HG02571 (cell line): Measurements from ENCODE around the gene PSD2.
"Not testable (repeated sequence)": the region's sequence is repeated elsewhere in the genome, so short reads cannot be mapped to it uniquely, and the experiment has no call there.

ENCODE experiments used
- ATAC-seq: cut with Tn5 transposase; IDR thresholded peaks from one replicate; pipeline ENCODE4 v1.9.1; 2021; ENCODE audit warnings: mild to moderate bottlenecking, moderate library complexity; ENCODE audit not compliant: unreplicated experiment

Gene PSD2

DNA sequence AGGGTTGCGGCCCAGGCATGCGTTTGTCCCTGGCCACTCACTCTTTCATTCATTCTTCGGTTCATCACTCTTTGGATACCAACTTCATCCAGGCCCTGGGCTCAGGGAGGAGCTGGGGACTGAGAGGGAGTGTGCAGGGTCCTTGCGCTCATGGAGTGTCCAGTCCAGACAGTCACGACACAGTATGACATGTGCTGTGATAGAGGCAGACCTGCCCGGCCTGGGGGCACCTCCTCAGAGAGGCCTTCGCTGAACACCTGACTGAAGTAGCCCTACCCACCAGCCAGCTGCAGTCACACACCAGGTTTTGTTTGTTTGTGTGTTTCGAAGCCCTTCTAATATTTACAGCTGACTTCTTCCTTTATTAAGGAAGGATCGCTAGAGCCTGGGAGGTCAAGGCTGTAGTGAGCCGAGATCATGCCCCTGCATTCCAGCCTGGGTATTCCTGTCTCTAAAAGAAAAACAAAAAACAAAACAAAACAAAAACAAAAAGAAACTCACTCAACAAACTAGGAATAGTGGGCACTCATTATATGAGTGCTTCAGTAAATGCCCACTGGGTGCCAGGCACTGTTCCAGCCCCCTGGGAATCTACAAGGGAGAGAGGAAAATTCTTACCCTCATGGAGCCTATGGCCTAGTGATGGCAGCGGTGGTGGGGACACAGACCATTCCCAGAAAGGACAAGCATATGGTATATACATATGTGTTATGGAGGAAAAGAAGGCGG lies 6.3 kb upstream of the PSD2 start:
- ATAC-seq = no peak

DNA sequence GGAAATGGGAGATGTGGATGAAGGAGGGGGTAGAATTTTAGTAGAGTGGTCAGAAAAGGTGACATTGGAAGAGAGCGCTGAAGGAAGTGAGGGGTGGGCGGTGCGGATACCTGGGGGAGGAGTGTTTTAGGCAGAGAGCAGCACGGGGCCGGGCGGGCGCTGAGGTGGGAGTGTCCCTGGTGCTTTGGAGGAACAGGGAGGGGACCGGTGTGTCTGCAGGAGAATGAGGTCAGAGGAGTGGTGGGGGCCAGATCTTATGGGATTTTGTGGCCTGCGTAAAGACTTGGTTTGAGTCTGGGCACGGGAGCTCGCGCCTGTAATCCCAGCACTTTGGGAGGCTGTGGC lies 5.8 kb upstream of the PSD2 start:
- ATAC-seq = no peak

DNA sequence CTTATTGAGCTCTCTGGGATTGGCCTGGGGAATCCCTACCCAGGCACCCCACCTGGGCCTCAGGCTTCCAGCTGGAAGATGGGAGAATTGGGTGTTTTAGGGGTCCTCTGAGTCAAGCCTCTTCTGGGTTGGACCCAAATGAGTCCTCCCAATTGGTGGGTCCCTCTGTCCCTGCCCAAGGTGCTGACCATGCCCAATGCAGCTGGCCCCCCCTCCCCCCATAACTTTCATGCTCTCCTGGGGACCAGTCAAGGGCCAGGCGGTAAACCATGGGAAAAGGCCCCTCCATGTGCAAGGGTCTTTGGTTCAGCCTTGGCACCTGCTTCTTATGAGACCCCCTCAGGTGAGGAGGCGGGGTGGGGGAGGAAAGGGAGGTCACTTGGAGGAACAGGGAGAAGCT lies 3.4 kb upstream of the PSD2 start:
- ATAC-seq = no peak

- ATAC-seq = not testable (repeated sequence)
Observed at GRCh38 chr5:139792655-139793054, 3.0 kb upstream of the PSD2 start.

- ATAC-seq = no peak
Observed at GRCh38 chr5:139794067-139794846, 1.4 kb upstream of the PSD2 start.

DNA sequence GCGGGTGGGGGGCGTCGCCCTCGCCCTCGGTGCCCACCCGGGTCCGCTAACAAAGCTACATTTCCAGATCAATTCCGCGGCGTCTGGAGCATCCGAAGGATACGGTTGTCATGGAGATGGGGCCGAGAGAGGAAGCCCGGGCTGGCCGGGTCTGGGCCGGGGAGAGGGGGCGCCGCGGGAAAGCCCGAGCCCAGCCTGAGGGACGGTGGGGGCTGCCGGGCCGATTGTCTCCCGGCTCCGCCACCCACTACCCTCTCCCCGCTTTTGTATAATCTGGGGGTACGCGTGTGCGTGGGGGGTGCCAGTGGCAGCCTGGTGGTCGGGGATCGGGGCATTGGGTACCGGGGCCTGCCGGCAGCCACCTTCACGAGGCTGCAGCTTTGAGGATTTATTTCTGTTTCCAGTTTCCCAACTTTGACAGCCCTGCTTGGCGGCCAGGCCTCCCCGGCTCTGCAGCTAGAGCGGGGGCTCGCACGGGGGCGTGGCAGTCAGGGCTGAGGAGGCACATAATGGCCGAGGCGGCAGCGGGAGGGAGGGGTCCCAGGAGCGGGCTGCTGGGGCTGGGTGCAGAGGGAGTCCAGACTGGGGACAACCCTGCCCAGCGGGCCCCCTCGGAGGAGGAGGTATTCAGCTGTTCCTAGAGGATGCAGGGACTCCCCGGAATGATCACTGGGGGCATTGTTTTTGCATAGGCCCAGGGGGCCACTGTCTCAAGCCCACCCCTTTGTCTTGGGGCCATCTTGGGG lies 626 bp downstream of the PSD2 start:
- no peak for ATAC-seq

DNA sequence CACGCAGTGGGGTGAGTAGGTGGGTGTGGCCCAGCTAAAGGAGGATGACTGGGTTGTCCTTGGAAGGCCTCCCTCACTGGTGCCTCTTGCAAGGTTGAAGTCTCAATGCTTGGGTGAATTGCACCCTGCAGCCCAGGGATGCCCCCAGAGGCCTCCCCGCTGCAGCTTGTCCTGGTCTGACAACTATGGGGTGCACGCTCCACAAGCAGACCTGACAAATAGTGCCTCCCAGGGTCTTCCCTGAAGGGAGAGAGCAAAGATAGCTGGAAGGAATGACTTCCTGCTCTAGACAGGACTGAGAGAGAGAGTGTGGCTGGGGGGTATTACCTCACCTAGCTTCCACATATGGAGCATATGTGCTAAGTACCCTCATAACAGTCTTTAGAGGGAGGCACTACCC lies 1.7 kb downstream of the PSD2 start:
- ATAC-seq = no peak

DNA sequence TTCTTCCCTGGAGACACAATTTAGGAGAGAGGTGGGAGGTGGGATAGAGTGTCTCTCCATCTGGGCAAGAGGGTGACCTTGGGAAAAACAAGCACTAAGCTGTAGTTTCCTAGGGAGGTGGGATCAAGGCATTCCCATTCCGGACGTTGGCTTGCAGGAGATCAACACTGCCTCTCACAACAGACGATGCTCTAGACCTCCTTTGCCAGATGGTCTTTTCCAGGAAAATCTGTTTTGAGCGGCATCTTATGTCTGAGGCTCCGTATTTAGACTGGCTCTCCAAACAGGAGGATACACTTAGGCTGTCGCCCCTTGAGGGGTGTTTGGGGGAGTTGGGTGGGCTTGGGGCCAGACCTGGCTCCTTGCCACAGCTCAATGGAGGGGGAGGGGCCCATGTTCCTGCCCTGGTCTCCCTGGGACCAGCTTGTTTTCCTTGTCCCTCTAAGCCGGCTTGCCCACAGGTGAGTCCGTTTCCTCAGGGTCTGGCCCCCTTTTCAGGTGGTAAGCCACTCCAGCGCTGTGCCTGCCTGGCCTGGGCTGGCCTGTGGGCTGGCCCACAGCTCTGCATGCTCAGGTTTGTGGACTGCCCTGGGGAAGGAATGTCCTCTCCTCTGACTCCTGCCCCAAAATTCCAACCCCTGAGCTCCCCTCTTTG lies 2.4 kb downstream of the PSD2 start:
- no peak for ATAC-seq

GRCh38 chr5:139798883-139799282 lies 3.3 kb downstream of the PSD2 start:
- no peak for ATAC-seq

DNA sequence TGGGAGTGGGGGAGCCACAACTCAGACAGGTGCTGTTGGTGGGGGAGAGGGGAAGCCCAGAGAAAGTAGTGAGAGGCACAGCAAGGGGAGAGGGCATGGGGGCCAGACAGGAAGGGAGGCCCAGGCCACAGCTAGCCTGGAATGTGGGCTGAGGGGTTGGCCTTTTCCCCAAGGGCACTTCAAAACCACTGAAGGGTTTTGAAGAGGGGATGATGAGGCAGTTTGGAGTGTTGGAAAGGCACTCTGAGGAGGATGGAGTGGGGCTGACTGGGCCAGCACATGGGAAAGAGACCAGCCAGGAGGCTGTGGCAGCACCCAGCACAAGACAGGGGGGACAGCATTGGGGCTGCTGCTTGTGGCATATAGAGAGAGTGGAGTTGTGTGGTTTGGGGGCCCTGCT lies 3.8 kb downstream of the PSD2 start:
- no peak for ATAC-seq

DNA sequence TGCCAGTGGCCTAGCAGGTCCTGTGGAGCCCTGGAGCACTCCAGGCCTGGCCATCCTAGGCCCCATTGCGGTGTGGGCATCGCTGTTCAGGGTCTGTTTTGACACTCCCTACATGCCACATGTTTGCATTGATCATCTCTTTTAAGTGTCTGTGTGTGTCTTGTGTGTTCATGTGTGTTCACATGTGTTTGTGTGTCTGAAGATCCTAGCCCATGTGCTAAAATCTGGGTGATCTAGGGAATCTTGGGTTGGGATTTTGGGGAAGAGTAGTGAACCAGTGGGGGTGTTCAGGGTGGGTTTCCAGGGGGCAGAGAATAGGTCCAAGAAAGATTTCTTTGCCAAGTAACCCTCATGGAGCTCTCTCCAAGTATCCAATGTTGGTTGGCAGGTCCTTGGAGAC lies 8.4 kb downstream of the PSD2 start:
- ATAC-seq = no peak

- ATAC-seq = no peak
Observed at GRCh38 chr5:139804800-139805397, 9.3 kb downstream of the PSD2 start.

DNA sequence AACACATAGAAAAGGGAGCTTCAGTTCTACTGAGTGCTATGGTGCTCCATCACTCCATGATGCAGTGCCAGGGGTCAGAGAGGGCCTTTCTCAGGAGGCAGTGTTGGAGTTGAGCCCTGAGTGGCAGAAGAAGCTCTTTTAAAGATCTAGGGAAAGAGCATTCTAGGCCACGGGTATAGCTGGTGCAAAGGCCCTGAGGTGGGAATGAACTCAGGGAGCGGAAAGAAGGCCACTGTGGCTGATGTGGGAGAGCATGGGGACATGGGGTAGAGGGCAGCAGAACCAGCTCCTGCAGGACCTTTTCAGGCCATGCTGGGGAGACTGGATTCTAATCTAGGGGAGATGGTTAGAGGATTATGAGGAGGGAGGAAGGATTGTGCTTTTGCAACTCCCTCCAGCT lies 9.9 kb downstream of the PSD2 start:
- no peak for ATAC-seq

- no peak for ATAC-seq
Observed at GRCh38 chr5:139806111-139806510, 10.5 kb downstream of the PSD2 start.

- no peak for ATAC-seq
Observed at GRCh38 chr5:139806726-139807646, 11.4 kb downstream of the PSD2 start.

DNA sequence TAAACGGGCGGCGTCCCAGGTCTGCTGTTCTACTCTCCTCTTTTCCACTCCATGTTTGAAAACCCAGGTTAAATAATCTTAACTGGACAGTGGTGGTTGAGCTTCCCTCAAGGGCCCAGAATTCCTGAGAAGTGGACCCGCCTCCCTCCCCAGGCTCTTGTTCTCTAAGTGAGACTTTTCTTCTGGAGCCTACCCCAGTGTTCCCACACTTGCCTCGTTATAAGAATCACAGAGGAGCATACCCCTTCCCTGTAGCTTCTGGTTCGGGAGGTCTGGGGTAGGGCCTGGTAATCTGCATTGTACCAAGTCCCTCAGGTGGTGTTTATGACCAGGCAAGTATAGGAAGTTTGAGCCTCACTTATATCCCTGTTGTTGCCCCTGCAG lies 12.0 kb downstream of the PSD2 start:
- ATAC-seq = no peak

GRCh38 chr5:139808481-139809330 lies 13.1 kb downstream of the PSD2 start:
- ATAC-seq = no peak

DNA sequence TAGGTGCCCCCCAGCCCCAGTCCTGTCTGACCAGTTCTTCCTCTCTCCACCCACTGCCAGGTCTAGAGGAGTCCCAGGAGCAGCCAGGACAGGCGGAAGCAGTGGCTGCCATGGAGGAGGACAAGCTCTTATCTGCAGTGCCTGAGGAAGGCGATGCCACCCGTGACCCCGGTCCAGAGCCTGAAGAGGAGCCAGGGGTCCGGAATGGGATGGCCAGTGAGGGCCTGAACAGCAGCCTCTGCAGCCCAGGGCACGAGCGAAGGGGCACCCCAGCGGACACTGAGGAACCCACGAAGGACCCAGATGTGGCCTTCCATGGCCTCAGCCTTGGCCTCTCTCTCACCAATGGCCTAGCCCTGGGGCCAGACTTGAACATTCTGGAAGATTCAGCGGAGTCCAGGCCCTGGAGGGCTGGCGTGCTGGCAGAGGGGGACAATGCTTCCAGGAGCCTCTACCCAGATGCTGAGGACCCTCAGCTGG lies 13.8 kb downstream of the PSD2 start:
- no peak for ATAC-seq
